Breast epithelium (tissue), 4 donors: Measurements from ENCODE around the gene ADH7. TPM values are rescaled to one million over a fixed set of nuclear protein-coding genes. Genes with fewer than 3 reads are reported as not detected.
A peak's percentile ranks its signal among the peaks of the same experiment; 100 is the strongest.
"Not testable (repeated sequence)": the region's sequence is repeated elsewhere in the genome, so short reads cannot be mapped to it uniquely, and the experiment has no call there.

Experiments
- DNase-seq, 2 donors: peaks; one replicate each; pipeline ENCODE4 v3.0.0-alpha.2; 2019; ENCODE audit warnings: low spot score in 2 of 2
- H3K27ac ChIP-seq, 2 donors: fragments of 200-600 bp; sonication (generic) in 1 of 2; one replicate each; pipeline ENCODE4 v1.5.1; 2016 to 2019; ENCODE audit warnings: mild to moderate bottlenecking in 1 of 2
- H3K27me3 ChIP-seq, 2 donors: fragments of 200-600 bp; sonication (generic) in 1 of 2; one replicate each; pipeline versions ENCODE4 v1.5.1 to v1.6.0; 2017 to 2019; ENCODE audit warnings: control low read depth in 1 of 2, mild to moderate bottlenecking in 1 of 2
- H3K36me3 ChIP-seq: fragments of 200-600 bp; one replicate; pipeline ENCODE4 v1.5.1; 2019
- H3K4me1 ChIP-seq, 2 donors: fragments of 200-600 bp; sonication (generic); one replicate each; pipeline ENCODE4 v1.5.1; 2016 to 2019; ENCODE audit warnings: control low read depth in 1 of 2
- H3K4me3 ChIP-seq, 3 donors: fragments of 200-600 bp; sonication (generic); 1 replicate in 2 of 3; 2 replicates in 1 of 3; pipeline ENCODE4 v1.5.1; 2016 to 2019; ENCODE audit warnings: mild to moderate bottlenecking in 3 of 3, moderate library complexity in 2 of 3
- H3K9me3 ChIP-seq, 2 donors: fragments of 200-600 bp; sonication (generic) in 1 of 2; one replicate each; pipeline ENCODE4 v1.5.1; 2016 to 2019; ENCODE audit warnings: control low read depth in 1 of 2
- POLR2A ChIP-seq: fragments of 450-650 bp; IDR thresholded peaks from one replicate; pipeline ENCODE4 v1.6.1; 2016; ENCODE audit warnings: antibody characterized with exemption, mild to moderate bottlenecking, moderate library complexity
- POLR2AphosphoS5 ChIP-seq, 3 donors: sonication (generic); formaldehyde crosslinking; IDR thresholded peaks; one replicate each; pipeline ENCODE4 v1.6.1; 2017; ENCODE audit warnings: antibody characterized with exemption in 3 of 3
- intact Hi-C: fragments of 100-400 bp; cut with DNase I; formaldehyde crosslinking; loops from one replicate; pipeline ENCODE4 v1.15.1; 2023; ENCODE audit warnings: low total_unique reads
- total RNA-seq, 3 donors: library from RNA; depleted of rRNA; stranded (reverse); fragments of >200 nt; gene quantifications; one replicate each; pipeline ENCODE4 v1.1.0, GENCODE V29; 2016
- TF ChIP-seq, protein P1 (sequence below), 3 donors: fragments of 450-650 bp; IDR thresholded peaks; one replicate each; pipeline ENCODE4 v1.5.1; 2016 to 2017; ENCODE audit warnings: antibody characterized with exemption in 3 of 3, mild to moderate bottlenecking in 3 of 3, moderate library complexity in 3 of 3

Gene ADH7
- total RNA-seq, 3 donors from 2014 or later = not detected

DNA sequence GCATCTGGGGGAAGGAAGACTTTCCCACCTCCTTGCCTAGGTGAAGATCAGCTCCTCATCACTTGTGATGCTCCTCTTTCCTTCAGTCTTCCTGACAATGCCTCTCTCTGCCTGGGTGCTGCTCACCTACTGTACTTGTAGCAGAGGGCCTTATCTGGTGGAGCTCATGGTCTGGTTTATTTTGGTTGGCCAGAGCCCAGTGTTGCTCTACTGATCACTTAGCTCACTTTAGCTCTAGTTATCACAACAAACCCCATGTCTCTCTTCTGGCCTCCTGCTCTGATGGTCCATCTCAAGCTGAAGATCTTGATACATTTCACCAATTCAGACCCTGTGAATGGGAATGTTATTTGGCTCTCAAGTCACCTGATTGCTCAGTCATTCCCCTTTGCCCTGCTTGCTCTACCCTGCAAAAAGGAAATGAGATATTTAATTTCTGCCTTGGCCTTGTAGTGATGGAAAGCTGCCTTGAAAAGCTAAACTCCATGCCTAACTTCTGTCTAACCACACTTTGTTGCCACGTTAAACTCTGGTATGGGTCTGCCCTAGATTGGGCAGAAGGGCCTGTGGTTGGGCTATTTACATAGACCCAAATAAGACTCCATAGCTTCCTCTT lies 52.3 kb downstream of the ADH7 start:
- intact Hi-C loops = no loop called here
- TF ChIP-seq POLR2AphosphoS5 (IDR thresholded peaks at IDR 0.05) = no peak
- TF ChIP-seq, protein P1, sequence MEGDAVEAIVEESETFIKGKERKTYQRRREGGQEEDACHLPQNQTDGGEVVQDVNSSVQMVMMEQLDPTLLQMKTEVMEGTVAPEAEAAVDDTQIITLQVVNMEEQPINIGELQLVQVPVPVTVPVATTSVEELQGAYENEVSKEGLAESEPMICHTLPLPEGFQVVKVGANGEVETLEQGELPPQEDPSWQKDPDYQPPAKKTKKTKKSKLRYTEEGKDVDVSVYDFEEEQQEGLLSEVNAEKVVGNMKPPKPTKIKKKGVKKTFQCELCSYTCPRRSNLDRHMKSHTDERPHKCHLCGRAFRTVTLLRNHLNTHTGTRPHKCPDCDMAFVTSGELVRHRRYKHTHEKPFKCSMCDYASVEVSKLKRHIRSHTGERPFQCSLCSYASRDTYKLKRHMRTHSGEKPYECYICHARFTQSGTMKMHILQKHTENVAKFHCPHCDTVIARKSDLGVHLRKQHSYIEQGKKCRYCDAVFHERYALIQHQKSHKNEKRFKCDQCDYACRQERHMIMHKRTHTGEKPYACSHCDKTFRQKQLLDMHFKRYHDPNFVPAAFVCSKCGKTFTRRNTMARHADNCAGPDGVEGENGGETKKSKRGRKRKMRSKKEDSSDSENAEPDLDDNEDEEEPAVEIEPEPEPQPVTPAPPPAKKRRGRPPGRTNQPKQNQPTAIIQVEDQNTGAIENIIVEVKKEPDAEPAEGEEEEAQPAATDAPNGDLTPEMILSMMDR (IDR thresholded peaks at IDR 0.05) = no peak
- no peak for TF ChIP-seq POLR2A
- DNase-seq = no peak
- Histone ChIP-seq H3K9me3 (no peaks in the 10 kb centered on the region), H3K36me3 (no peaks in the 10 kb centered on the region), H3K4me1 (no peaks in the 10 kb centered on the region), H3K27ac (peak overlapping the region; percentile 71 to 84), H3K4me3 (no peak overlapping the region), H3K27me3 (no peaks in the 10 kb centered on the region)

DNA sequence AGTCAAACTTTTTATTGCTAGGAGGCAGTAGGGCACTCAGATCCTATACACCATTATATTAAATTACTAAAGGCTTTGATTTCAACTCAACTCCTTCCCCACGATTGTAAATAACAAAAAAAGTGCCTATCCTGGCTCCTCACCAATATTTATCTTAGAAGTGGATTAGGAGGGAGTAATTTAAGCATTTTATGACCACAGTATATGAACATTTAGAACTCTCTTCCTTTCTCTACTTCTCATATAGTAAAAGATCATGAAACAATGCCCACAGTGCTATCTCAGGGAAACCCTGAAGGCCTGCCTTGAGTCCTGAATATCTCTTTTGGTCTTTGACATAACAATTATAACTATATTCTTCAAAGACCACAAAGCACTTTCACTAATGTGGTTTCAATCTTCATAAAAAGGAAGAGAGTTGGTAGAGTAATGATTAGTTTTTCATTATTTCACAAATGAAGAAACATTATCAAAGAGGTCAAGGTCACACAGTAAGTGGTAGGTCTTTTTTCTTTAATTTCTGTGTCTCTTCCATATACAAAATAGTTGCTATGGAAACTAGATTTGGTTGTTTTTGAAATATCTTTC lies 53.5 kb downstream of the ADH7 start:
- Histone ChIP-seq H3K27ac (peak overlapping the region in 1 of 2 donors; percentile 32), H3K36me3 (no peaks in the 10 kb centered on the region), H3K27me3 (no peaks in the 10 kb centered on the region), H3K9me3 (no peaks in the 10 kb centered on the region), H3K4me3 (no peak overlapping the region), H3K4me1 (no peaks in the 10 kb centered on the region)
- DNase-seq = no peak
- intact Hi-C loops = no loop called here
- TF ChIP-seq, protein P1 (IDR thresholded peaks at IDR 0.05) = no peak

DNA sequence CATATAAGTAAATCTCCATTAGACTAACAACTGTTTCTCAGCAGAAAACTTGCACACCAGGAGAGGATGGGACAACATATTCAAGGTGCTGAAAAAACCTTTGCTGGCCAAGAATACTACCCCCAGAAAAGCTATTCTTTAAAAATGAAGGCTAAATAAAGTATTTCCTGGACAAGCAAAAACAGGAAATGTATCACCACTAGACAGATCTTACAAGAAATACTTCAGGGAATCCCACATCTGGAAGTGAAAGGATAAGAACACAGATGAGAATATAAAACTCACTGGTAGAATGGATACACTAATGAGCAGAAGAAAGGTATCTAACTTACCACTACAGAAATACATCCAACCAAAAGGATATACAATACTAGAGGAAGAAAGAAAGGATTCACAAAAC lies 55.6 kb downstream of the ADH7 start:
- Histone ChIP-seq H3K4me3 (no peak overlapping the region), H3K27ac (no peak overlapping the region), H3K36me3 (no peaks in the 10 kb centered on the region), H3K27me3 (no peaks in the 10 kb centered on the region), H3K9me3 (no peaks in the 10 kb centered on the region), H3K4me1 (no peaks in the 10 kb centered on the region)
- TF ChIP-seq POLR2AphosphoS5 (IDR thresholded peaks at IDR 0.05) (no peak), POLR2A (no peak)
- TF ChIP-seq, protein P1 (IDR thresholded peaks at IDR 0.05) = no peak
- intact Hi-C loops = no loop called here
- no peak for DNase-seq

DNA sequence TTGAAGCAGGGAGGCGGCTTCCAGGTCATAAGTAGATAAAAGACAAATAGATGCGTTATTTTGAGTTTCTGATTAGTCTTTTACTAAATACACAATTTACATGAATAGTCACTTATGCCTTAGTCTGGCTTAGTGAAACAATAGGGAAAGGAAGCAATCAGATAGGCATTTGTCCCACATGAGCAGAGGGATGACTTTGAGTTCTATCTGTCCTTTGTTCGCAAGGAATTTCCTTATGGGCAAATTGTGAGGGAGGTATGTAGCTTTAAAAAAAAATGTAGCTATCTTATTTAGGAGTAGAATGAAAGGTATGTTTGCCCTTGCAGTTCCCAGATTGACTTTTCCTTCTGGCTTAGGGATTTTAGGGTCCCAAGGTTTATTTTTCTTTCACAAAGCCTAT lies 56.3 kb downstream of the ADH7 start:
- intact Hi-C loops = no loop called here
- Histone ChIP-seq H3K36me3 (no peaks in the 10 kb centered on the region), H3K4me1 (no peaks in the 10 kb centered on the region), H3K9me3 (no peaks in the 10 kb centered on the region), H3K27me3 (no peaks in the 10 kb centered on the region), H3K4me3 (no peak overlapping the region), H3K27ac (no peak overlapping the region)
- no peak for DNase-seq
- TF ChIP-seq POLR2AphosphoS5 (IDR thresholded peaks at IDR 0.05) (no peak), POLR2A (no peak)
- TF ChIP-seq, protein P1 (IDR thresholded peaks at IDR 0.05) = no peak

DNA sequence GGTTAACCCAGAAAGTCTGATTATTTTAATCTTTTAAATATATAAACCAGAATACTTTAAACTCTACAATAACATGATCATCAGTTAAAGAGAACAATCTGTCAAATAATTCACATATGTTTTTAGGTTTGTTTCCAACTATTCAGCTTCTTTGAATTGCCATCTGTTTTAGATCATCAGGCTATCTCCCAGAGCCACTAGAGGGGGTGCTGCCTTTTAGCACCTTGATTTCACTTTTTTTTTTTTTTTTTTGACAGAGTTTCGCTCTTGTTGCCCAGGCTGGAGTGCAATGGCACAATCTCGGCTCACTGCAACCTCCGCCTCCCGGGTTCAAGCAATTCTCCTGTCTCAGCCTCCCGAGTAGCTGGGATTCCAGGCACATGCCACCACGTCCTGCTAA lies 57.8 kb downstream of the ADH7 start:
- intact Hi-C loops, H3K27ac ChIP-seq, H3K27me3 ChIP-seq, H3K4me1 ChIP-seq, DNase-seq, H3K4me3 ChIP-seq, H3K36me3 ChIP-seq, H3K9me3 ChIP-seq: not testable (repeated sequence)

DNA sequence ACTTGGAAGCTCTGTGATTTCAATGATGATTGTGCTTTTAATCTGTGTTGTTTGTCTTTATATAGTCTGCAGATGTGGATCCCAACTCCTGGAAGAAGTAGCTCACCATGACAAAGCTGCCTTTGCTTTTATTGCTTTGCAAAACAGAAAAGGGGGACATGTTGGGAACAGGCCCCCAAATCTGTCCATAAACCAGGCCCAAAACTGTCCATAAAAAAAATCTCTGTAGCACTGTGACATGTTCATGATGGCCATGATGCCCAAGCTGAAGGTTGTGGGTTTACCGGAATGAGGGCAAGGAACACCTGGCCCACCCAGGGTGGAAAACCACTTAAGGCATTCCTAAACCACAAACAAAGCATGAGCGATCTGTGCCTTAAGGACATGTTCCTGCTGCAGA lies 62.7 kb downstream of the ADH7 start:
- H3K4me1 ChIP-seq, H3K27ac ChIP-seq, H3K4me3 ChIP-seq, H3K27me3 ChIP-seq, intact Hi-C loops, H3K36me3 ChIP-seq, DNase-seq: not testable (repeated sequence)
- H3K9me3 ChIP-seq = peaks cover 0 to 11% of the 10 kb centered on the region in 2 donors

DNA sequence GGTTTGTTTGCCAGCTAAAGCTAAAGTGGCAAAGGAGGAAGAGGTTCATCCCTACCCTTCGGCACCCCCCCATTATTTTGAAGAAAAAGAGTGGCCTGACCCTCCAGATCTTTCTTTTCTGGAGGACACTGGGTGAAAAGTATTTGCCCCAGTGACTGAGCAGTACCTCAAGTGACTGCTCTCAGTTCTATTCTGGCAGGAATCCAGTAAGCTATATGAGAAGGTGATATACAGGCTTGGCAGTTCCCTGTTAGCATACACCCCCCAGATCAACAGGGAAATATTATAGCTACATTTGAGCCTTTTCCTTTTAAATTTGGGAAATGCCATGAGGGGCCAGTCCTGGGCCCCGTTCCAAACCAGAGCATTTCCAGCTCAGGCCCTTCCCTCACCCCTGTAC lies 67.3 kb downstream of the ADH7 start:
- intact Hi-C loops, H3K4me1 ChIP-seq, H3K27ac ChIP-seq, DNase-seq, H3K36me3 ChIP-seq, H3K4me3 ChIP-seq, H3K27me3 ChIP-seq: not testable (repeated sequence)
- H3K9me3 ChIP-seq = peaks cover 0 to 15% of the 10 kb centered on the region in 2 donors
